HCT116 (cell line): Measurements from ENCODE around the gene ELN. TPM values are rescaled to one million over a fixed set of nuclear protein-coding genes. Genes with fewer than 3 reads are reported as not detected.

Experiments
- ATAC-seq: fragments of 200-7000 bp; cut with Tn5 transposase; 2 replicates; pipeline ENCODE4 v1.9.1; 2020; ENCODE audit warnings: mild to moderate bottlenecking, moderate library complexity
- BruUV-seq: library from RNA; stranded (reverse); fragments of 400-500 nt; replicated peaks from 2 replicates; lab custom pipeline; 2021; lab: Mats Ljungman, UMichigan
- CTCF ChIA-PET: fragments of 300-600 bp; sonication (Branson Sonifier 250); formaldehyde crosslinking; loops from one replicate; lab custom pipeline; 2021; ENCODE audit warnings: antibody characterized with exemption; lab: Charles Lee
- POLR2A ChIA-PET: fragments of 300-600, 350-600 bp; sonication (Branson Sonifier 250); formaldehyde crosslinking; loops from one replicate; lab custom pipeline; 2021; ENCODE audit warnings: antibody characterized with exemption; lab: Charles Lee
- RAD21 ChIA-PET, 2 experiments: fragments of 300-600 bp; sonication (Branson Sonifier 250); formaldehyde crosslinking; loops; one replicate each; lab custom pipeline; 2023; ENCODE audit warnings: low total read pairs in 2 of 2; ENCODE audit not compliant: uncharacterized antibody in 2 of 2, unreplicated experiment in 2 of 2, low non-redundant PET in 1 of 2; lab: Charles Lee
- DNase-seq: peaks from one replicate; pipeline ENCODE4 v3.0.0-alpha.2; 2010; ENCODE audit warnings: low read depth, low spot score
- H2AFZ ChIP-seq: fragments of 200-600 bp; shearing (Covaris generic), sonication (generic); 2 replicates; pipeline ENCODE4 v1.6.1; 2017; ENCODE audit warnings: low read depth, mixed run types, mixed read lengths, antibody characterized with exemption, low read length; ENCODE audit not compliant: poor library complexity, severe bottlenecking
- H3K27ac ChIP-seq: 2 replicates; pipeline ENCODE4 v1.5.1; 2012; ENCODE audit warnings: low read depth, low read length
- H3K27me3 ChIP-seq: fragments of 200-600 bp; sonication (generic); 2 replicates; pipeline ENCODE4 v1.6.1; 2016; ENCODE audit warnings: mixed run types, low read length, mixed read lengths; ENCODE audit not compliant: insufficient read depth
- H3K36me3 ChIP-seq, 2 experiments: fragments of 200-500 bp in 1 of 2; fragments of 200-600 bp in 1 of 2; sonication (Bioruptor generic) in 1 of 2; sonication (generic) in 1 of 2; 2 replicates each; pipeline versions ENCODE4 v1.5.1 to v1.6.1; 2014 to 2016; ENCODE audit warnings: low read length in 2 of 2, inconsistent platforms in 1 of 2, mixed read lengths in 1 of 2, mixed run types in 1 of 2; ENCODE audit not compliant: insufficient read depth in 2 of 2, control insufficient read depth in 1 of 2
- H3K4me1 ChIP-seq, 2 experiments: fragments of 200-600 bp in 1 of 2; sonication (generic) in 1 of 2; 2 replicates each; pipeline versions ENCODE4 v1.5.1 to v1.6.1; 2012 to 2017; ENCODE audit warnings: low read length in 2 of 2, inconsistent platforms in 1 of 2, mild to moderate bottlenecking in 1 of 2, mixed read lengths in 1 of 2, mixed run types in 1 of 2, moderate library complexity in 1 of 2; ENCODE audit not compliant: insufficient read depth in 2 of 2, control insufficient read depth in 1 of 2
- H3K4me2 ChIP-seq: fragments of 200-600 bp; sonication (generic); 2 replicates; pipeline ENCODE4 v1.6.1; 2017; ENCODE audit warnings: mixed run types, low read length, mixed read lengths
- H3K4me3 ChIP-seq, 2 experiments: fragments of 200-600 bp in 1 of 2; sonication (generic) in 1 of 2; replicated peaks in 1 of 2; 2 replicates each; pipeline ENCODE4 v1.5.1; 2011 to 2016; ENCODE audit warnings: low read length in 2 of 2, control low read depth in 1 of 2, low read depth in 1 of 2, mild to moderate bottlenecking in 1 of 2, mixed read lengths in 1 of 2, mixed run types in 1 of 2
- H3K79me2 ChIP-seq: fragments of 200-600 bp; sonication (generic); 2 replicates; pipeline ENCODE4 v1.6.1; 2017; ENCODE audit warnings: mild to moderate bottlenecking, mixed run types, low read length, moderate library complexity, mixed read lengths; ENCODE audit not compliant: insufficient read depth
- H3K9ac ChIP-seq: fragments of 200-600 bp; sonication (generic); 2 replicates; pipeline ENCODE4 v1.6.1; 2016; ENCODE audit warnings: low read length, mixed read lengths
- H3K9me2 ChIP-seq: fragments of 200-600 bp; sonication (generic), shearing (Covaris generic); 2 replicates; pipeline ENCODE4 v1.6.1; 2017; ENCODE audit warnings: mixed run types, mild to moderate bottlenecking, moderate library complexity; ENCODE audit not compliant: insufficient read depth
- H3K9me3 ChIP-seq, 2 experiments: fragments of 200-500 bp in 1 of 2; fragments of 200-600 bp in 1 of 2; sonication (Bioruptor generic) in 1 of 2; sonication (generic) in 1 of 2; 2 replicates each; pipeline ENCODE4 v1.6.1; 2014 to 2017; ENCODE audit warnings: low read length in 2 of 2, mixed read lengths in 2 of 2, inconsistent platforms in 1 of 2, low read depth in 1 of 2, mild to moderate bottlenecking in 1 of 2, mixed run types in 1 of 2, moderate library complexity in 1 of 2; ENCODE audit not compliant: control insufficient read depth in 1 of 2, insufficient read depth in 1 of 2
- H4K20me1 ChIP-seq: fragments of 200-600 bp; sonication (generic), shearing (Covaris generic); 2 replicates; pipeline ENCODE4 v1.6.1; 2017; ENCODE audit warnings: mixed run types, mild to moderate bottlenecking, moderate library complexity; ENCODE audit not compliant: insufficient read depth
- CBX3 ChIP-seq: IDR thresholded peaks from 2 replicates; pipeline ENCODE4 v1.6.1; 2012; ENCODE audit warnings: low read depth
- CEBPB ChIP-seq: IDR thresholded peaks from 2 replicates; pipeline ENCODE4 v1.6.1; 2012; ENCODE audit warnings: low read depth
- EGR1 ChIP-seq: IDR thresholded peaks from 2 replicates; pipeline ENCODE4 v1.6.1; 2012; ENCODE audit warnings: low read depth
- EZH2phosphoT487 ChIP-seq: fragments of 200-600 bp; IDR thresholded peaks from 2 replicates; pipeline ENCODE4 v1.6.1; 2018; ENCODE audit warnings: antibody characterized with exemption, borderline replicate concordance
- FOSL1 ChIP-seq: IDR thresholded peaks from 2 replicates; pipeline ENCODE4 v1.6.1; 2012; ENCODE audit warnings: low read depth
- JUND ChIP-seq: IDR thresholded peaks from 2 replicates; pipeline ENCODE4 v1.6.1; 2012
- POLR2A ChIP-seq: IDR thresholded peaks from 2 replicates; pipeline ENCODE4 v1.7.0; 2011; ENCODE audit warnings: borderline replicate concordance; ENCODE audit not compliant: insufficient read depth, insufficient read length; ENCODE audit errors: extremely low read depth
- SIN3A ChIP-seq: IDR thresholded peaks from 2 replicates; pipeline ENCODE4 v1.6.1; 2012; ENCODE audit warnings: low read depth
- SP1 ChIP-seq: IDR thresholded peaks from 2 replicates; pipeline ENCODE4 v1.6.1; 2012; ENCODE audit warnings: low read depth
- SRF ChIP-seq: IDR thresholded peaks from 2 replicates; pipeline ENCODE4 v1.6.1; 2012; ENCODE audit warnings: low read depth
- YY1 ChIP-seq: IDR thresholded peaks from 2 replicates; pipeline ENCODE4 v1.6.1; 2011; ENCODE audit warnings: low read length, low read depth, moderate library complexity, mild to moderate bottlenecking; ENCODE audit not compliant: insufficient replicate concordance; ENCODE audit errors: extremely low read depth
- ZNF274 ChIP-seq: fragments of 200-500 bp; sonication (Bioruptor generic); IDR thresholded peaks from 2 replicates; pipeline ENCODE4 v1.6.1; 2014; ENCODE audit warnings: mild to moderate bottlenecking, low read depth, low read length, inconsistent platforms
- intact Hi-C: fragments of 100-400 bp; cut with micrococcal nuclease; formaldehyde crosslinking; loops from 2 replicates; pipeline ENCODE4 v1.10.0; 2022
- total RNA-seq: library from RNA; stranded (reverse); gene quantifications from one replicate; pipeline ENCODE4 v1.2.1, GENCODE V29; 2021; ENCODE audit not compliant: unreplicated experiment
- TF ChIP-seq, protein P1 (sequence below): IDR thresholded peaks from 2 replicates; pipeline ENCODE4 v1.6.1; 2012; ENCODE audit warnings: low read depth
- TF ChIP-seq, protein P2 (sequence below): IDR thresholded peaks from 2 replicates; pipeline ENCODE4 v1.6.1; 2012
- TF ChIP-seq, protein P3 (sequence below): IDR thresholded peaks from 2 replicates; pipeline ENCODE4 v1.6.1; 2012
- TF ChIP-seq, protein P4 (sequence below), 3 experiments: fragments of 200-600 bp in 1 of 3; sonication (generic) in 1 of 3; IDR thresholded peaks in 2 of 3; conservative IDR thresholded peaks in 1 of 3; 2 replicates each; pipeline ENCODE4 v1.5.1; 2012 to 2017; ENCODE audit warnings: low read depth in 2 of 3, low read length in 2 of 3, antibody characterized with exemption in 1 of 3, borderline replicate concordance in 1 of 3, control low read depth in 1 of 3, mild to moderate bottlenecking in 1 of 3, mixed read lengths in 1 of 3, mixed run types in 1 of 3, moderate library complexity in 1 of 3; ENCODE audit not compliant: insufficient read depth in 1 of 3

Gene ELN
- total RNA-seq, 1 experiment from 2014 or later = 0.17 TPM

DNA sequence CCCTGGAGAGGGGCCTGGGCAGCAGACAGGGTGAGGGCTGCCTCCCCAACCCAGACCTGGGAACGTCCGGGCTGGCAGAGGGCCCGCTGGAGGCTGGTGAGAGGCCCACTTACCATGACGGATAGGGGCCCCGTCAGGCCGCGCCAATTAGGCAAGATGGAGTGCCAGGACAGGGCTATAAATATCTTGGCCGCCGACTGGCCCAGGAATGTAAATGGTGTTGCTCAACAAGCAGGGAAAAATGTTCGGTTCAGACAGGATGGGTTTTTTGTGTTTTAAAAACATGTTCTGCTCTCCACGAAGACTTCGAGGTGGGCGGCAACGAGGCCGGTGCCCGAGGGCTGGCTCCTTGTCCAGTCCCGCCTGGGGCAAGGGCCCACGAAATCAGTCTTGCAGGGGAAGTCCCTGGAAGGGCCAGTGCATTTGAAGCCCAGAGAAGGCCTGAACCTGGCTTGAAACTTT is 35.8 kb upstream of the ELN start:
- CTCF ChIA-PET = no interaction called here
- DNase-seq (no peak), ATAC-seq (no peak)
- RAD21 ChIA-PET = no interaction called here
- no peak overlapping the region for H3K9ac ChIP-seq
- H2AFZ ChIP-seq = no peak overlapping the region
- H3K4me3 ChIP-seq = no peak overlapping the region
- intact Hi-C loops = no loop called here
- H3K27ac ChIP-seq = no peak overlapping the region; the same call in 1 of the 2 replicates
- H3K36me3 ChIP-seq = no peaks in the 10 kb centered on the region
- no peaks in the 10 kb centered on the region for H3K79me2 ChIP-seq
- H3K4me1 ChIP-seq = no peaks in the 10 kb centered on the region
- no peaks in the 10 kb centered on the region for H3K27me3 ChIP-seq
- H3K9me3 ChIP-seq = peaks cover 0 to 7% of the 10 kb centered on the region in 2 experiments; a peak in 1 of 4 replicates
- TF ChIP-seq CEBPB (no peak), SP1 (no peak), YY1 (no peak), ZNF274 (no peak), EGR1 (no peak), POLR2A (no peak), JUND (no peak), CBX3 (no peak), SRF (no peak), EZH2phosphoT487 (no peak), FOSL1 (no peak), SIN3A (no peak)
- TF ChIP-seq, protein P1, sequence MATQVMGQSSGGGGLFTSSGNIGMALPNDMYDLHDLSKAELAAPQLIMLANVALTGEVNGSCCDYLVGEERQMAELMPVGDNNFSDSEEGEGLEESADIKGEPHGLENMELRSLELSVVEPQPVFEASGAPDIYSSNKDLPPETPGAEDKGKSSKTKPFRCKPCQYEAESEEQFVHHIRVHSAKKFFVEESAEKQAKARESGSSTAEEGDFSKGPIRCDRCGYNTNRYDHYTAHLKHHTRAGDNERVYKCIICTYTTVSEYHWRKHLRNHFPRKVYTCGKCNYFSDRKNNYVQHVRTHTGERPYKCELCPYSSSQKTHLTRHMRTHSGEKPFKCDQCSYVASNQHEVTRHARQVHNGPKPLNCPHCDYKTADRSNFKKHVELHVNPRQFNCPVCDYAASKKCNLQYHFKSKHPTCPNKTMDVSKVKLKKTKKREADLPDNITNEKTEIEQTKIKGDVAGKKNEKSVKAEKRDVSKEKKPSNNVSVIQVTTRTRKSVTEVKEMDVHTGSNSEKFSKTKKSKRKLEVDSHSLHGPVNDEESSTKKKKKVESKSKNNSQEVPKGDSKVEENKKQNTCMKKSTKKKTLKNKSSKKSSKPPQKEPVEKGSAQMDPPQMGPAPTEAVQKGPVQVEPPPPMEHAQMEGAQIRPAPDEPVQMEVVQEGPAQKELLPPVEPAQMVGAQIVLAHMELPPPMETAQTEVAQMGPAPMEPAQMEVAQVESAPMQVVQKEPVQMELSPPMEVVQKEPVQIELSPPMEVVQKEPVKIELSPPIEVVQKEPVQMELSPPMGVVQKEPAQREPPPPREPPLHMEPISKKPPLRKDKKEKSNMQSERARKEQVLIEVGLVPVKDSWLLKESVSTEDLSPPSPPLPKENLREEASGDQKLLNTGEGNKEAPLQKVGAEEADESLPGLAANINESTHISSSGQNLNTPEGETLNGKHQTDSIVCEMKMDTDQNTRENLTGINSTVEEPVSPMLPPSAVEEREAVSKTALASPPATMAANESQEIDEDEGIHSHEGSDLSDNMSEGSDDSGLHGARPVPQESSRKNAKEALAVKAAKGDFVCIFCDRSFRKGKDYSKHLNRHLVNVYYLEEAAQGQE = no peak
- TF ChIP-seq, protein P2, sequence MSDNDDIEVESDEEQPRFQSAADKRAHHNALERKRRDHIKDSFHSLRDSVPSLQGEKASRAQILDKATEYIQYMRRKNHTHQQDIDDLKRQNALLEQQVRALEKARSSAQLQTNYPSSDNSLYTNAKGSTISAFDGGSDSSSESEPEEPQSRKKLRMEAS = no peak
- TF ChIP-seq, protein P3, sequence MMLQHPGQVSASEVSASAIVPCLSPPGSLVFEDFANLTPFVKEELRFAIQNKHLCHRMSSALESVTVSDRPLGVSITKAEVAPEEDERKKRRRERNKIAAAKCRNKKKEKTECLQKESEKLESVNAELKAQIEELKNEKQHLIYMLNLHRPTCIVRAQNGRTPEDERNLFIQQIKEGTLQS = no peak
- TF ChIP-seq, protein P4, sequence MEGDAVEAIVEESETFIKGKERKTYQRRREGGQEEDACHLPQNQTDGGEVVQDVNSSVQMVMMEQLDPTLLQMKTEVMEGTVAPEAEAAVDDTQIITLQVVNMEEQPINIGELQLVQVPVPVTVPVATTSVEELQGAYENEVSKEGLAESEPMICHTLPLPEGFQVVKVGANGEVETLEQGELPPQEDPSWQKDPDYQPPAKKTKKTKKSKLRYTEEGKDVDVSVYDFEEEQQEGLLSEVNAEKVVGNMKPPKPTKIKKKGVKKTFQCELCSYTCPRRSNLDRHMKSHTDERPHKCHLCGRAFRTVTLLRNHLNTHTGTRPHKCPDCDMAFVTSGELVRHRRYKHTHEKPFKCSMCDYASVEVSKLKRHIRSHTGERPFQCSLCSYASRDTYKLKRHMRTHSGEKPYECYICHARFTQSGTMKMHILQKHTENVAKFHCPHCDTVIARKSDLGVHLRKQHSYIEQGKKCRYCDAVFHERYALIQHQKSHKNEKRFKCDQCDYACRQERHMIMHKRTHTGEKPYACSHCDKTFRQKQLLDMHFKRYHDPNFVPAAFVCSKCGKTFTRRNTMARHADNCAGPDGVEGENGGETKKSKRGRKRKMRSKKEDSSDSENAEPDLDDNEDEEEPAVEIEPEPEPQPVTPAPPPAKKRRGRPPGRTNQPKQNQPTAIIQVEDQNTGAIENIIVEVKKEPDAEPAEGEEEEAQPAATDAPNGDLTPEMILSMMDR (IDR thresholded peaks at IDR 0.05 in 2 of 3, conservative IDR thresholded peaks at IDR 0.05 in 1 of 3; ENCODE audit: borderline replicate concordance in 1 of 3, insufficient read depth in 1 of 3, low read depth in 2 of 3, low read length in 2 of 3) = no peak
- POLR2A ChIA-PET = no interaction called here
- H3K9me2 ChIP-seq = no peaks in the 10 kb centered on the region
- no TSS peak for BruUV-seq
- H4K20me1 ChIP-seq = no peaks in the 10 kb centered on the region
- H3K4me2 ChIP-seq = no peak overlapping the region
